GM12892 (cell line): ENCODE data around the gene L3MBTL1.

ENCODE experiments used
- POLR2A ChIP-seq: IDR thresholded peaks from 2 replicates; pipeline ENCODE4 v1.6.1; 2011; ENCODE audit warnings: low read depth, low read length, control low read depth
- POLR2AphosphoS5 ChIP-seq: IDR thresholded peaks from 2 replicates; pipeline ENCODE4 v1.6.1; 2011; ENCODE audit warnings: low read depth, low read length, control low read depth

GRCh38 chr20:43537921-43538877, 30.7 kb downstream of the L3MBTL1 start:
- TF ChIP-seq POLR2A (no peak), POLR2AphosphoS5 (no peak)
